ENCODE measurements around the gene NEDD4L.
A peak's percentile ranks its signal among the peaks of the same experiment; 100 is the strongest.

The NEDD4L gene

GRCh38 chr18:58177896-58178470, 134.0 kb downstream of the NEDD4L start:
- WGBS (ENCODE audit: extremely low coverage, insufficient coverage, insufficient read length), result no CpG with 5 or more reads among the region's 4 CpGs
- no peak for DNase-seq

GRCh38 chr18:58178511-58178910, 134.5 kb downstream of the NEDD4L start:
- no CpG with 5 or more reads among the region's 8 CpGs for WGBS (ENCODE audit: extremely low coverage, insufficient coverage, insufficient read length)
- Histone ChIP-seq H4K8ac (ENCODE audit: low read depth, low read length) (no peak overlapping the region), H4K91ac (ENCODE audit: low read depth, low read length) (no peak overlapping the region), H3K27ac (ENCODE audit: low read depth, low read length) (no peak overlapping the region), H3K14ac (ENCODE audit: low read length) (no peak overlapping the region), H3K79me1 (ENCODE audit: low read length) (no peaks in the 10 kb centered on the region), H4K12ac (ENCODE audit: low read depth, low read length) (no peak overlapping the region), H3K4ac (ENCODE audit: low read depth, low read length) (no peak overlapping the region), H2AK5ac (ENCODE audit: low read length) (no peak overlapping the region), H3K79me2 (ENCODE audit: control insufficient read depth, insufficient read depth, low read length, poor library complexity) (no peaks in the 10 kb centered on the region), H2AFZ (ENCODE audit: insufficient read depth, low read length, poor library complexity) (no peak overlapping the region), H3K4me3 (ENCODE audit: low read depth, low read length) (no peak overlapping the region), H3K4me2 (ENCODE audit: low read length) (no peak overlapping the region), H2BK120ac (ENCODE audit: insufficient read depth, low read length, poor library complexity) (no peak overlapping the region), H3K36me3 (ENCODE audit: control insufficient read depth in 1 of 2, insufficient read depth in 2 of 2, low read length in 2 of 2) (no peaks in the 10 kb centered on the region), H3K23ac (ENCODE audit: low read length) (no peak overlapping the region), H2BK5ac (ENCODE audit: low read depth, low read length, poor library complexity) (no peak overlapping the region), H3K9me3 (ENCODE audit: insufficient read depth, low read depth, low read length) (no peaks in the 10 kb centered on the region), H2BK12ac (ENCODE audit: low read length) (no peak overlapping the region), H3K18ac (ENCODE audit: low read length) (no peak overlapping the region), H3K27me3 (ENCODE audit: insufficient read depth, low read length) (no peaks in the 10 kb centered on the region), H3K4me1 (ENCODE audit: control insufficient read depth in 1 of 2, insufficient read depth in 2 of 2, low read length in 2 of 2) (peaks cover 2% of the 10 kb centered on the region in 2 experiments), H3K9ac (ENCODE audit: low read length) (no peak overlapping the region)
- DNase-seq, result peak in 1 of 2 donors; percentile 80

More at GRCh38 chr18:58177896-58178470, 134.0 kb downstream of the NEDD4L start:
- H2BK120ac ChIP-seq (ENCODE audit: insufficient read depth, low read length, poor library complexity), result no peak overlapping the region
- H3K18ac ChIP-seq (ENCODE audit: low read length), result no peak overlapping the region
- peaks cover 2% of the 10 kb centered on the region in 2 experiments for H3K4me1 ChIP-seq (ENCODE audit: control insufficient read depth in 1 of 2, insufficient read depth in 2 of 2, low read length in 2 of 2)
- no peak overlapping the region for H2BK12ac ChIP-seq (ENCODE audit: low read length)
- H2AK5ac ChIP-seq (ENCODE audit: low read length), result no peak overlapping the region
- H3K4me3 ChIP-seq (ENCODE audit: low read depth, low read length), result no peak overlapping the region
- no peaks in the 10 kb centered on the region for H3K9me3 ChIP-seq (ENCODE audit: insufficient read depth, low read depth, low read length)
- no peak overlapping the region for H2BK5ac ChIP-seq (ENCODE audit: low read depth, low read length, poor library complexity)
- H3K36me3 ChIP-seq (ENCODE audit: control insufficient read depth in 1 of 2, insufficient read depth in 2 of 2, low read length in 2 of 2), result no peaks in the 10 kb centered on the region
- no peak overlapping the region for H3K4me2 ChIP-seq (ENCODE audit: low read length)
- H3K79me1 ChIP-seq (ENCODE audit: low read length), result no peaks in the 10 kb centered on the region
- H3K23ac ChIP-seq (ENCODE audit: low read length), result no peak overlapping the region
- H2AFZ ChIP-seq (ENCODE audit: insufficient read depth, low read length, poor library complexity), result no peak overlapping the region
- H3K79me2 ChIP-seq (ENCODE audit: control insufficient read depth, insufficient read depth, low read length, poor library complexity), result no peaks in the 10 kb centered on the region
- H4K12ac ChIP-seq (ENCODE audit: low read depth, low read length), result no peak overlapping the region
- H3K14ac ChIP-seq (ENCODE audit: low read length), result no peak overlapping the region
- H3K9ac ChIP-seq (ENCODE audit: low read length), result no peak overlapping the region
- H3K4ac ChIP-seq (ENCODE audit: low read depth, low read length), result no peak overlapping the region
- H3K27ac ChIP-seq (ENCODE audit: low read depth, low read length), result no peak overlapping the region
- H3K27me3 ChIP-seq (ENCODE audit: insufficient read depth, low read length), result no peaks in the 10 kb centered on the region
- no peak overlapping the region for H4K8ac ChIP-seq (ENCODE audit: low read depth, low read length)
- H4K91ac ChIP-seq (ENCODE audit: low read depth, low read length), result no peak overlapping the region

- Histone ChIP-seq H2AK5ac (ENCODE audit: low read length) (no peak overlapping the region), H2AFZ (ENCODE audit: insufficient read depth, low read length, poor library complexity) (no peak overlapping the region), H2BK5ac (ENCODE audit: low read depth, low read length, poor library complexity) (no peak overlapping the region), H3K4ac (ENCODE audit: low read depth, low read length) (no peak overlapping the region), H3K4me2 (ENCODE audit: low read length) (no peak overlapping the region), H2BK120ac (ENCODE audit: insufficient read depth, low read length, poor library complexity) (no peak overlapping the region), H4K8ac (ENCODE audit: low read depth, low read length) (no peak overlapping the region), H3K18ac (ENCODE audit: low read length) (no peak overlapping the region), H3K79me1 (ENCODE audit: low read length) (no peaks in the 10 kb centered on the region), H3K14ac (ENCODE audit: low read length) (no peak overlapping the region), H3K27ac (ENCODE audit: low read depth, low read length) (no peak overlapping the region), H3K4me1 (ENCODE audit: control insufficient read depth in 1 of 2, insufficient read depth in 2 of 2, low read length in 2 of 2) (peaks cover 2 to 4% of the 10 kb centered on the region in 2 experiments), H3K9me3 (ENCODE audit: insufficient read depth, low read depth, low read length) (no peaks in the 10 kb centered on the region), H4K91ac (ENCODE audit: low read depth, low read length) (no peak overlapping the region), H3K27me3 (ENCODE audit: insufficient read depth, low read length) (no peaks in the 10 kb centered on the region), H2BK12ac (ENCODE audit: low read length) (no peak overlapping the region), H3K23ac (ENCODE audit: low read length) (no peak overlapping the region), H3K36me3 (ENCODE audit: control insufficient read depth in 1 of 2, insufficient read depth in 2 of 2, low read length in 2 of 2) (no peaks in the 10 kb centered on the region), H3K9ac (ENCODE audit: low read length) (no peak overlapping the region), H3K4me3 (ENCODE audit: low read depth, low read length) (no peak overlapping the region), H4K12ac (ENCODE audit: low read depth, low read length) (no peak overlapping the region), H3K79me2 (ENCODE audit: control insufficient read depth, insufficient read depth, low read length, poor library complexity) (no peaks in the 10 kb centered on the region)
- no peak for DNase-seq
- WGBS (ENCODE audit: extremely low coverage, insufficient coverage, insufficient read length), result no CpG with 5 or more reads among the region's 16 CpGs
Observed at GRCh38 chr18:58180172-58180571, 136.1 kb downstream of the NEDD4L start.

- Histone ChIP-seq H3K14ac (ENCODE audit: low read length) (no peak overlapping the region), H3K79me2 (ENCODE audit: control insufficient read depth, insufficient read depth, low read length, poor library complexity) (no peaks in the 10 kb centered on the region), H3K23ac (ENCODE audit: low read length) (no peak overlapping the region), H3K36me3 (ENCODE audit: control insufficient read depth in 1 of 2, insufficient read depth in 2 of 2, low read length in 2 of 2) (peaks cover 0 to under 1% of the 10 kb centered on the region in 2 experiments), H3K79me1 (ENCODE audit: low read length) (no peaks in the 10 kb centered on the region), H3K4me3 (ENCODE audit: low read depth, low read length) (no peak overlapping the region), H3K27me3 (ENCODE audit: insufficient read depth, low read length) (no peaks in the 10 kb centered on the region), H4K91ac (ENCODE audit: low read depth, low read length) (no peak overlapping the region), H3K4me1 (ENCODE audit: control insufficient read depth in 1 of 2, insufficient read depth in 2 of 2, low read length in 2 of 2) (peaks cover 3 to 5% of the 10 kb centered on the region in 2 experiments), H3K4me2 (ENCODE audit: low read length) (no peak overlapping the region), H2AK5ac (ENCODE audit: low read length) (no peak overlapping the region), H3K9ac (ENCODE audit: low read length) (no peak overlapping the region), H4K12ac (ENCODE audit: low read depth, low read length) (no peak overlapping the region), H4K8ac (ENCODE audit: low read depth, low read length) (no peak overlapping the region), H3K27ac (ENCODE audit: low read depth, low read length) (no peak overlapping the region), H3K4ac (ENCODE audit: low read depth, low read length) (no peak overlapping the region), H2AFZ (ENCODE audit: insufficient read depth, low read length, poor library complexity) (no peak overlapping the region), H3K9me3 (ENCODE audit: insufficient read depth, low read depth, low read length) (peaks cover under 1% of the 10 kb centered on the region), H2BK5ac (ENCODE audit: low read depth, low read length, poor library complexity) (no peak overlapping the region), H2BK120ac (ENCODE audit: insufficient read depth, low read length, poor library complexity) (no peak overlapping the region), H3K18ac (ENCODE audit: low read length) (no peak overlapping the region), H2BK12ac (ENCODE audit: low read length) (no peak overlapping the region)
- no CpG with 5 or more reads among the region's 5 CpGs for WGBS (ENCODE audit: extremely low coverage, insufficient coverage, insufficient read length)
- DNase-seq, result peak; percentile 54 to 75
Observed at GRCh38 chr18:58180738-58181353, 136.8 kb downstream of the NEDD4L start.

Data from trophoblast cell (in vitro differentiated cells and primary cell).